ENCODE measurements around the gene EXOC1. TPM values are rescaled to one million over a fixed set of nuclear protein-coding genes. Genes with fewer than 3 reads are reported as not detected.

EXOC1 gene
- total RNA-seq, 1 donor from 2014 or later: 53.3 TPM

GRCh38 chr4:55949482-55949802, 96.0 kb downstream of the EXOC1 start:
- no peak for DNase-seq (ENCODE audit: low spot score)

- DNase-seq (ENCODE audit: low spot score): no peak
Measured at GRCh38 chr4:55951191-55951922, 97.9 kb downstream of the EXOC1 start.

Other genes with a start within 250 kb of the EXOC1 start
- gene NMU, start 217.3 kb upstream of the EXOC1 start, total RNA-seq: not detected
- gene EXOC1L, start 33.9 kb upstream of the EXOC1 start, total RNA-seq: not detected
- gene CEP135, start 95.3 kb downstream of the EXOC1 start, total RNA-seq: 10.3 TPM